ENCODE results near the gene FUT2.
"Not testable (repeated sequence)": the region's sequence is repeated elsewhere in the genome, so short reads cannot be mapped to it uniquely, and the experiment has no call there.

Gene FUT2

DNA sequence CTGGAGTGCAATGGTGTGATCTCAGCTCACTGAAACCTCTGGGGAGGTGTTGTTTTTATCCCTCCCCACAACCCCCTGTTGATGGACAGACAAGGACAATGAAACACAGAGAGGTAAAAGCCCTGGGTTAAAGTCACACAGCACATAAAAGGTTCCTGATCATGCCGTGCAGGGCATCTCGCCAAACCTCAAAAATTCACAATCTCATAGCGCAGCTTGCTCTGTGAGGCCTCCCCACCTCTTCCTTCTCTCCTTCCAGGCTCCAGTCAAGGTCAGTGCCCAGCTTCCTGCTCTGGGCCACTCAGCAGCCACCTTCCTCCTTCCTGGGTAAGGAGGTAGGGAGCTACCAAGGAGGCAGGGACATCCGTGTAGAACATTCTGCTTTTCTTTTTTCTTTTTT, 2.3 kb downstream of the FUT2 start:
- in situ Hi-C loops (cut with MboI; ENCODE audit: low sequenced_read_pairs): no loop called here

DNA sequence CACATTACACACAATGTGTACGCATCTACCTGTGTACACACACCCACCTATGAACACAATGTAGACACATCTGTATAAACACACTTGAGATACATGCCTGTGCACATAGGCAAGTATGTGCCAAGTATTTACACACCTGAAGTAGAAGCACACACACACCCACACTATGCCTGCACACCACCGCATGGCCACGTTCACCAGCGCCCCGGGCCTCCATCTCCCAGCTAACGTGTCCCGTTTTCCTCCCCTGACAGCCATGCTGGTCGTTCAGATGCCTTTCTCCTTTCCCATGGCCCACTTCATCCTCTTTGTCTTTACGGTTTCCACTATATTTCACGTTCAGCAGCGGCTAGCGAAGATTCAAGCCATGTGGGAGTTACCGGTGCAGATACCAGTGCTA, 6.9 kb downstream of the FUT2 start:
- in situ Hi-C loops (cut with MboI; ENCODE audit: low sequenced_read_pairs): no loop called here

DNA sequence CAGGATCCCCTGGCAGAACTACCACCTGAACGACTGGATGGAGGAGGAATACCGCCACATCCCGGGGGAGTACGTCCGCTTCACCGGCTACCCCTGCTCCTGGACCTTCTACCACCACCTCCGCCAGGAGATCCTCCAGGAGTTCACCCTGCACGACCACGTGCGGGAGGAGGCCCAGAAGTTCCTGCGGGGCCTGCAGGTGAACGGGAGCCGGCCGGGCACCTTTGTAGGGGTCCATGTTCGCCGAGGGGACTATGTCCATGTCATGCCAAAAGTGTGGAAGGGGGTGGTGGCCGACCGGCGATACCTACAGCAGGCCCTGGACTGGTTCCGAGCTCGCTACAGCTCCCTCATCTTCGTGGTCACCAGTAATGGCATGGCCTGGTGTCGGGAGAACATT, 7.5 kb downstream of the FUT2 start:
- in situ Hi-C loops (cut with MboI; ENCODE audit: low sequenced_read_pairs): no loop called here

DNA sequence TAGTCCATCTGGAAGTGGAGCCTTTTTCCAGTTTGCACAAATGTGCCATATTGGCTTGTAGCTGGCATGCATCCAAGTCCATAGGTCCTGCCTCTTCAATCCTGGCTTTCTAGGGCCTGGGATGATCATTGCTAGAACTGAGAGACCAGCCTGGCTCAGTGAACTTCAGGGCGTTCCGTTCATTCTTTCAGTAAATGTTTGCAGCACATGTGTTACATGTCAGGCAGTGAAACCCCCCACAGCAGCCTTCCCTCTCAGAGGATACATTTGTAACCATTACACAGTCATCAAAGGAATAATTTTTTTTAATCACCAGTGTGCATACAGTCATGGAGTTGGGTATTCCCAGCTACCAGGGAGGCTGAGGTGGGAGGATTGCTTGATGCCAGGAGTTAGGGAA, 9.7 kb downstream of the FUT2 start:
- in situ Hi-C loops (cut with MboI; ENCODE audit: low sequenced_read_pairs): no loop called here

DNA sequence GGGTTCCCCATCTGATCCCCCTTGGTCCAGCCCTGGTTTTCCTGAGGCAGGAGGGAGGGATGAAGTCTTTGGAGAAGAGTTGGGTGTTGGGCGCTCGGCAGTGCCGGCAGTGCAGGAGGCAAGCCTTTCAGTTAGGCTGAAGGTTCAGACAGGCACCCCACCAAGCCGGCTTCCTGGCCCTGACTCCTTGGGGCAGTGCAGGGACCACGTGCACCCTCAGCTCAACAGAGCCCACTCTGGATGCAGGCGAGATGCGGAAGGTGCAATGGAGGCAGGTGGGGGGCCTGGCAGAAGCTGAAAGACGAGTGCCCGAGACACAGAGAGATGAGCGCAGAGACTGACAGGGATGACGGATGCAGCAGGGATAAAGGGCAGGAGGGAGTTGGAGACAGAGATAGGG, 12.7 kb downstream of the FUT2 start:
- in situ Hi-C loops (cut with MboI; ENCODE audit: low sequenced_read_pairs): no loop called here

DNA sequence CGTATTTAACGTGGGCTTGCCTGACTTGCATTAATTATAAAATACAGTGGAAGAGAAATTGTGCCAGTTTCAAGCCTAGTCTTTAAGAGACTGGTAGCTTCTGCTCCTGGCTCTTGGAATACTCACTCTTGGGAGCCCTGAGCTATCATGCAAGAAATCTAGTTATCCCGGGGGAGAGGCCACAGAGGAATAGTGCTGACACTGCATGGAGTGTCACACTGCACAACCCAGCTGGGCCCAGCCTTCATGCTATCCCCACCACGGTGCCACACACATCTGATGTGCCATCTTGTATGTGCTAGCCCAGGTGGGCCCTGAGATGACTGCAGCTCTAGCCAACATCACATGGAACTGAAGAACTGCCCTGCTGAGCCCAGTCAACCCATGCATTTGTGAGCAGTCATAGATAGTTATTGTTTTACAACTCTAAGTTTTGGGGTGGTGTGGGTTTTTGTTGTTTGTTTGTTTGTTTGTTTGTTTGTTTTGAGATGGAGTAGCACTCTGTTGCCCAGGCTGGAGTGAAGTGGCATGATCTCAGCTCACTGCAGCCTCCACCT, 15.4 kb downstream of the FUT2 start:
- in situ Hi-C loops (cut with MboI; ENCODE audit: low sequenced_read_pairs): no loop called here

DNA sequence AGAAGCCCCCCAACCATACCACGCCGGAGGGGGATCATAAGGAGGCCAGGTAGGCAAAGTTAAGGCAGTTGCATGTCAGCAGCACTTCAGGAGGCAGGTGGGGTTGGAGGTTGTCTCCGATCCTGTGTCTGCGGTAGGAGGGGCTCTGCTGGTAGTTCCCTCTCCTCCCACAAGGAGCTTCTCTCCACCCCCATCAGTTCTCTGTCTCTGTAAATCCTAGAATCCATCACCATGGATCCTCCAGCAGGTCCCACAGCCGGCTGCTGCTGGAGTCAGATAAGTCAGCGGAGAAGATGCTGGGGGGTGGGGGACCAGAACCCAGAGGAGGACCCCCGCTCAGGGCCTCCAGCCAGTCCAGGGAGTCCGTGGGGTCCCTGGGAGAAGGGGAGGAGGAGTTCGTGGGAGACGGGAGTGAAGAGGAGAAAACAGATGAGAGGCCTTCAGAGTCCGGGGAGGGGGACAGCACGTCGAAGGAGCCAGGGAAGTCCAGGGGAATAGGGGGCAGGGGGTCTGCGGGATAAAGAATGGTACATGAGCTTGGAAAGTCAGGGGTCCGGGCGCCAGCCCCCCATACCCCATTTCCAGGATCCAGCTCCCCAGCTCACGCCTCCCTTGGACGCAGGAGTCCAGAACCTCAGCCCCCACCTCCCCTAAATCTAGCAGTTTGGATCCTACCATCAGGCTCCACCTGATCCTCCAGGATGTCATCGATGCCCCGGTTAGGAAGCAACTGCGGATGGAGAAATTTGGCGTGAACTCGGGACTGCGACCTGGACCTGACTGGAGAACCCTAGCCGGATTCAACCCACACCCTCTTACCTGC, 17.5 kb downstream of the FUT2 start:
- in situ Hi-C loops (cut with MboI; ENCODE audit: low sequenced_read_pairs): no loop called here

DNA sequence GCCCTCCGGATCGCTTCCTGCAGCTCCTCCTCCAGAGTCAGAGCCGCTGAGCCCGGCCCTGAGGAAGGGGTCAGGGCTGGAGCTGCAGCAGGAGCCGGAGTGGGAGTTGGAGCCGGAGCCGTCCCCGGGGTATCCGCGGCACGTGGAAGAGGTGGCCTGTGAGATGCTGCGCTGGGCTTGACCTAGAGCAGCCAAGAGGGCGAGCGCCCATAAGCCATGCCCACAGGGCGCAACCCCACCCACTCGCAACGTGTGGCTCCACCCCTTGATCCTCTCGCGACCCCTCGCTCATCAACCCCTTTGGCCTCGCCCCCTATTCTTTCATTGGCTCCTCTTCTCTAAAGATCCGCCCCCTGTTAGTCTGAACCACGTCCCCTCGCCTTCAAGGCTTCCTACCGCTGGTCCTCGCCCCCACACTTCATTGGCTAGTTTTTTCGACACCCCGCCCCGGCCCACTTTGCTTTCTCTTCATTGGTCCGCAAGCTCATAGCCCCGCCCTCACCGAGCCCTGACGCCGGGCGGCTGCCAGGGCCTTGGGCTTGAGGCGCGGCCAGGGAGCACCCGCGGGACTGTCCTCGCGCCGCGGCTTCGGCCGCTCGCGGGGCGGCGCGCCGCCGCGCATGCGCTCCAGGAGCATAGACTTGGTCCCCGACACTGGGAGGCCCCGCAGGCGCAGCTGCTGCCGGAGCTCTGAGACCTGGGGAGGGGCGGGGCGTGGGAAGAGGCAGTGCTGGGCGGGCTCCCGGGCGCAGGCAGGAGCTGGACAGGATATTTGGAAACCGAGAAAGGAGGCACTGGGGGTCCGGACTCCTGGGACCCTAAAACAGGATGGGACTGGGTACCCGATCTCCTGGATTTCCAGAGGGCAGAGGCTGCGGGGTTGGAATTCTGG, 18.3 kb downstream of the FUT2 start:
- in situ Hi-C loops (cut with MboI; ENCODE audit: low sequenced_read_pairs): no loop called here

DNA sequence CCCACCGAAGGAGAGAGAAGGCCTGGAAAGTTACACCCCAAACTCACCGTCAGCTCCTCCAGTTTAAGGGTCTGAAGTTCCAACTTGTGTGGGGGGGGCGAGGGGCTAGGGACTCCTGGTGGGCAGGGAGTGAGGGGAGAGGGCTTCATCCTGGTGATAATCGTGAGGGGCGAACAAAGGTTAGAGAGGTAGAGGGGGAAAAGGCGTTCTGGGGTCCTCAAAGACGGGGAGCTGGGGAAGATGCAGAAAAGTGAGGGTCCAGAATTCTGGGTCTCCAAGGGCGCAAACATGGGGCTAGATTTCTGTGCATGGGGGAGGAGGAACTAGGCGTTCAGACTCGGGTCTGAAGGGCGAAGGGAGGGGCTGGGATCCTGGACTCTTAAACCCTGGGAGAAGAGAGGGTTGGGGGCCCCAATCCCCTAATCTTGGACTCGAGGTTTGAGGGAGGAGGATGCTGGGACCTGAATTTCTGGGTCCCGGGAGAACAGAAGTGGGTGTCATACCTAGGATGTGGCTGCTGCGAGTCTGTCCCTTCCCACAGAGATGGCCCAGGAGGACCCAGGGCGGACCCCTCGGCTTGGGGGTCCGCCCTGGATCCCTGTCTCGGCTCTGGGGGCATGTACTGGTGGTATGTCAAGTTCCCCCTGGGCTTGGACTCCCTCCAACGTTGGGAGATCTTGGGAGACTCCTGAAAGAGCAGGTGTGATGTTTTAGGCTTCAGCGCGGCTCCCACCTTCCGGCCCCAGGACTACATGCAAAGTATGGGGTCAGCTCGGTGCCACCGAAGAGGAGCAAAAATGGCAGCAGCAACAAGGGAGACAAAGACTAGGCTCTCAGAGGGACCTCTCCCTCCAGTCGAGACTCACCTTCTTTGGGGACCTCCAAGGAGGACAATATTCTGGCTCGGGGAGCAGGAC, 19.2 kb downstream of the FUT2 start:
- in situ Hi-C loops (cut with MboI; ENCODE audit: low sequenced_read_pairs): no loop called here

DNA sequence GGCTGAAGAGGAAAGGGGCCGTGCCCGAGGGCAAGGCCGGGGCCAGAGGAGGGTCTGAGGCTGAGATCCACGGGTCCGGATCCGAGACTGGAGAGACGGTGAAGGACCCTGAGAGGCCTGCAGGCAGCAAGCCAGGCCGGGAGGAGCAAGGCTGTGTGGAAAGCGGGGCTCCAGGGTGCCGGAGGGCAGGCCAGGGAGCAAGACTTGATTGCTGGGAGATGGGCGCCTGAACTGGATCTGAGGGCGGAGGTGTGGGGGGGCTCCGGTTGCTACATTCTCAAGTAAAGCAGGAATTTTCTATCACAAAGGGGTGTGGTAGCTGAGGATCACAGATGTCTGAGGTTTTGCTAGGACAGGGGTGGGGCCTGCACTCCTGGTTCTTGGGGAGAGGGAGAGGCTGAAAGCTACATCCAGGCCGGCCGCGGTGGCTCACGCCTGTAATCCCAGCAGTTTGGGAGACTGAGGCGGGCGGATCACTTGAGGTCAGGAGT, 20.0 kb downstream of the FUT2 start:
- in situ Hi-C loops (cut with MboI; ENCODE audit: low sequenced_read_pairs): no loop called here

DNA sequence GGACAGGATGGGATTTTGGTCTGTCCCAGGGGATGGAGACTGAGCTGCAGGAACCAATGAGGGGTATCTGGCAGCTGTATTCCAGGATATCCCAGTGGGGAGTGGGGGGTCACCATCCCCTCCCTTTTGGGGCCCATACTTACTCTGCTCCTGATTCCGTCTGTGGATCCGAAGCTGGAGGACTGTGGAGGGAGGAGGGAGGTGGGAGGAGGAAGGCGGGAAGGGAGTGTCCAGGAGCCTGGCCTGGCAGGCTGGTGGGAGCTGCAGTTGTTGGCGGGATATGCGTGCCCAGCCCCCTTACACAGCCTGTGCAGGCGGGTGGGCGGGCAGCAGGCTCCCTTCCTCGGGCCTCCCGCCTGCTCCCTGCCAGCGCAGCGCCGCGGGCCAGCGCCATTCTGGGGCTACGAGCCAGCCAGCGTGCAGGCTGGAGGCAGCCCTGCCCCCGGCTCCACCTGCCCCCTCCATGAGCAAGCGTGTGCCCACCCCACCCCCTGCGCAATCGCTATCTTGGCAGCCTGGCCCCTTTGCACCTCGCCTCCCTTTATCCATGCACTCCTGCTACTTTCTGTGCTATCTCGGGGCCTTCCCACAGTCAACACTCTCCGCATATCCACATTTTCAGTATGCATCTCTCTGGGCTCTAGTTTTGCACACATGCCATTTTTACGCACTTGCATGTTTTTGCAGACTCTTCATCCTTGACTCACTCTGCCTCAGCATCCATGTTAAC, 21.0 kb downstream of the FUT2 start:
- in situ Hi-C loops (cut with MboI; ENCODE audit: low sequenced_read_pairs): no loop called here

DNA sequence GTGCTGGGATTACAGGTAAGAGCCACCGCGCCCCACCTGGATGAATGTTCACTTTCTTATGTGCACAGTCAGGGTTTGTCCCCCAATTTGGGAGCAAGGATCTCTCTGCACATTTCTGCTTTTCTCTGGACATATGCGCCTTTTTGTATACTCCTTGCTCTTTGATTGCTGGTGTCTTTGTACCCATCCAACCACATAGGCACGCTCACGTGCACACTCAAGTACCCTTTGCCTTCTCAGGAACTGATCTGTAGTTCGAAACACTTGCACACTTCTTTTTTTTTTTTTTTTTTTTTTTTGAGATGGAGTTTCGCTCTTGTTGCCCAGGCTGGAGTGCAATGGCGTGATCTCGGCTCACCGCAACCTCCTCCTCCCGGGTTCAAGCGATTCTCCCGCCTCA, 22.3 kb downstream of the FUT2 start:
- in situ Hi-C loops (cut with MboI; ENCODE audit: low sequenced_read_pairs): not testable (repeated sequence)

DNA sequence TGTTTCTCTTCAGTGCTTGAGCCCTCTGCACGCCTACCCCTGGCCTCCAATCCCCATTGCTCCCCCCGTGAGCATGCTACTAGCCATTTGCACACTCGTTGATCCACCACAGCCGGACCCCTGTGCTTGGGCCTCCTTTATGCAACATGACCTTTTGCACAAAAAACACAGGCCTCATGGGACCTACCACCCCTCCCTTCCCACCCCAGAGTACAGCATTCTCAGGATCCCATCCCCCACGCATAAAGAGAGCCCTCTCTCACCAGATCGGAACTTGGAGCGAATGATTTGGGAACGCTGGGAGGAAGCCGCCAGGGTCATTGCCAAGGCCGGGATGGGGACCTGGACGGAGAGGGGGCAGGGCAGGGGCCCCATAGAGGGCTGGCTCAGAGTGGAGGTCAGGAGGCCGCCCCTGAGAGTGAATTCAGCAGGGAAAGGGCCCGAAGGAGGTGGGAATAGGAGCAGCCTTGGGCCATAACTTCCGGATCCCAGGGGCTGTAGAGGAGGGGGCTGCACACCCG, 23.0 kb downstream of the FUT2 start:
- in situ Hi-C loops (cut with MboI; ENCODE audit: low sequenced_read_pairs): no loop called here

DNA sequence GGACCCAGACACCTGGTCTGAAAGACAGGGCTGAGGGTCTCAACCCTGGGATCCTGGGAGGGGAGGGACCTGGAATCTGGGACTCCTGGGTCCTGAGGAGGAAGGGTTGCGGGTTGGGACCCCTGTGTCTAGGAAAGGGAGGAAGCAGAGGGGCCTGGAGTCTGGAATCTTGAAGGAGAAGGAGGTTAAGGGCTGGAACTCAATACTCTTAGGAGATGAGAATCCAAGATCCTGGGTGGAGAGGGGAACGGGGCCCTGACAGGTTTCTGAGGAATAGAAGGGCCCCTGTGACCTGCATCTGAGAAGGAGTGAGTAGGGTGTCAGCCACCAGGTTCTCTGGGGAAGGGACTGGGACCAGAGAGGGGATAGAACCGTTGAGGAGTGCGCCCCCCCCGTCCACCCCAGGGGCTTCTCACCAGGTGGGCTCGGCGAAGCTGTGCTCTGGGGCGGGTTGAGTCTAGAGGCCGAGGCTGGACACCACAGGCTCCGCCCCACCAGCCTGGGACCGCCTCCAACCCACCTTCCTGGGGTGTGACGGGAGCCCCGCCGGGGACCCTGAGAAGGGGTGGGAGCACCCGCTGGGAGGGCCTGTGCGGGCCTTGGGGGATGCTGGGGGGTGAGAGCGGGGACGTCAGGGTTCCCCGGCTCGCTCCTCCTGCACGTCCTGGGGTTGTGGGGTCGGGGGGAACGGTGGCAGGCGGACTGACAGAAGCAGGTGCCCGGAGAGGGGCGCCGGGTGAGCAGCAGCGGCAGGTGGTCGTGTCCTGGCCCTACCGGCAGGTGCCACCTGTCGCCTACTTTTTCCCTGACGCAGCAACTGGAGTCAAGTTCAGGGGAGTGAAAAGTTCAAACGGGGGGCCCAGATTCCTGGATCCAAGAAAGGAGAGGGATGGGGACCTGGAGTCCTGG, 23.7 kb downstream of the FUT2 start, which contains the start of gene MAMSTR:
Gene MAMSTR, minus strand, starts transcription at position 463 of the 909 bp plus-strand sequence. CDS start 694 bp downstream, outside the sequence.
- in situ Hi-C loops (cut with MboI; ENCODE audit: low sequenced_read_pairs): no loop called here

DNA sequence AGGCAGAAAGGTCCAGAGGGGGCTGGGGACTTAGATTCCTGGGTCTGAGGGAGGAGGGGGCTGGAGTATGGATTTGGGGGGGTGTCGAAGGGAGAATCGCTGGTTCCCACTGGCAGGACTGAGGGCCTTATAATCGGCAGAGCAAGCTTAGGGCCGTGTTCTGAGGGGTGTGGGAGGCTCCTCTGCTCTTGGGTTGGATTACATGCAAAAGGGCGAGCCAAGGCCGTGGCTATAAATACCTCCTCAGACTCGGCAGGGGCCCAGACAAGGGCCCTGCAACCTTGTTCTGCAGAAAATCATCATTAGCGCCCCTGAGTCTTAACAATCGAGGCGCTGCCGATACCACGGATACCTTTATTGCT, 24.5 kb downstream of the FUT2 start:
- in situ Hi-C loops (cut with MboI; ENCODE audit: low sequenced_read_pairs): no loop called here

DNA sequence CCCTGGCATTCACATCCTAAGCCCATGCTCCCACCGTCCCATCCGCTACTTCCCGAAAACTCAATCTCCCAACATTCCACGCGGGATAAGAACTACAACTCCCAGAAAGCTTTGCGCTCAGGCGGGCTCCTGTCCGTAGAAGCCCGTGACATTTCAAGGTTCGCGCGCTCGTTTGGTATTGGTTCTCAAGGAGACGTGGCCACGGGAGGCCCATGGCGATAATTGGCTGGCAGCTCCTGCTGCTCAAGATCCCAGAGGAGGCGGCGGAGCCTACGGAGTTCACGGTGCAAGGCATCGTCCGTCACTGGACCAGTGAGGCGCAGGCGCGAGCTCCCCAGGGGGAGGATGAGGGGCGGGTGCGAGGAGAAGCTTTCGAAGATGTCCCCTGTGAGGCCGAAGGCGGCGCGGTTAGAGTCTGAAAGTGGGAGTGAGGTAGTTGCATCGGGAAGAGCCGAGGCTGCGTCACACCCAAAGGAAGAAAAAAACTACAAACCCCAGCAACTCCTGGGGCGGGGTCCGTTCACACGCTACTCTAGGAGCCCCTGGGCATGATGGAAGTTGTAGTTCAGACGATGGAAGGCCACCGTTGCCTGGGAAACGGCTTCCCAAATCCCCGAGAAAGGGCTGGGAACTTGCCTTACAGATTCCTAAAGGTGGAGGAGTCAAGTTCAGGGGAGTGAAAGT, 25.0 kb downstream of the FUT2 start:
- in situ Hi-C loops (cut with MboI; ENCODE audit: low sequenced_read_pairs): no loop called here

DNA sequence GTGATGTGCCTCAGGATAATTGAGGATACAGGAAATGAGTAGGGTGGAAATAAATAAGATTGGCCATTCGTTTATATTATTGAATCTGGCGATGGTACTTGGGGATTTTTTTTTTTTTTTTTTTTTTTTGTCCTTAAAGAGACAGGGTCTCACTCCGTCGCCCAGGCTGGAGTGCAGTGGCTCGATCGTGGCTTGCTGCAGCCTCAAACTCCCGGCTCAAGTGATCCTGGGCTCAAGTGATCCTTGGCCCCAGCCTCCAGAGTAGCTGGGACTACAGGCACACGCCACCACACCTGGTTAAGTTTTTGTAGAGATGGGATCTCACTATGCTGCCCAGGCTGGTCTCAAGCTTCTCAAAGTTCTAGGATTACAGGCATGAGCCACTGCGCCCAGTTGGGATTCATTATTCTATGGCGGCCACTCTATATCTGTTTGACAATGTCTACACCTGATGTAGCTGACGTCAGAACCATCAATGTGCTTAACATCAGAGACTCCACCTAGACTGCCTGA, 26.5 kb downstream of the FUT2 start:
- in situ Hi-C loops (cut with MboI; ENCODE audit: low sequenced_read_pairs): no loop called here

Data from HL-60/S4 treated with retinoic acid at 250 ng/mL for 4 days and 3 days (cell line).